Activated CD8-positive, alpha-beta memory T cell treated with anti-CD3 and anti-CD28 coated beads for 24 hours (primary cell): ENCODE data around the gene TSHZ3.

ENCODE experiments used
- DNase-seq: peaks from one replicate; pipeline ENCODE4 v3.0.0-alpha.2; 2020

The TSHZ3 gene

GRCh38 chr19:31282346-31282745 is 66.9 kb downstream of the TSHZ3 start:
- DNase-seq: no peak

GRCh38 chr19:31280287-31281006 is 68.8 kb downstream of the TSHZ3 start:
- no peak for DNase-seq

- DNase-seq: no peak
Measured at GRCh38 chr19:31279436-31279765, 69.8 kb downstream of the TSHZ3 start.

GRCh38 chr19:31278555-31279435 is 70.4 kb downstream of the TSHZ3 start:
- DNase-seq: no peak

- no peak for DNase-seq
Measured at GRCh38 chr19:31277516-31277915, 71.7 kb downstream of the TSHZ3 start.

- no peak for DNase-seq
Measured at GRCh38 chr19:31276831-31277230, 72.4 kb downstream of the TSHZ3 start.

- no peak for DNase-seq
Measured at GRCh38 chr19:31275068-31275334, 74.2 kb downstream of the TSHZ3 start.

GRCh38 chr19:31274251-31275067 is 74.8 kb downstream of the TSHZ3 start:
- DNase-seq: no peak

- no peak for DNase-seq
Measured at GRCh38 chr19:31272583-31273106, 76.6 kb downstream of the TSHZ3 start.

- DNase-seq: no peak
Measured at GRCh38 chr19:31271306-31271911, 77.8 kb downstream of the TSHZ3 start.

GRCh38 chr19:31270897-31271296 is 78.3 kb downstream of the TSHZ3 start:
- no peak for DNase-seq

- DNase-seq: no peak
Measured at GRCh38 chr19:31269425-31270127, 79.7 kb downstream of the TSHZ3 start.

- DNase-seq: no peak
Measured at GRCh38 chr19:31268751-31269383, 80.4 kb downstream of the TSHZ3 start.

GRCh38 chr19:31266731-31267130 is 82.5 kb downstream of the TSHZ3 start:
- DNase-seq: no peak

- no peak for DNase-seq
Measured at GRCh38 chr19:31266196-31266595, 83.0 kb downstream of the TSHZ3 start.

GRCh38 chr19:31264041-31264778 is 85.0 kb downstream of the TSHZ3 start:
- DNase-seq: no peak

GRCh38 chr19:31263328-31263727 is 85.9 kb downstream of the TSHZ3 start:
- no peak for DNase-seq

- DNase-seq: peak; percentile 3
Measured at GRCh38 chr19:31262725-31263191, 86.5 kb downstream of the TSHZ3 start.

- peak; percentile 17 for DNase-seq
Measured at GRCh38 chr19:31261603-31262212, 87.5 kb downstream of the TSHZ3 start.

GRCh38 chr19:31261019-31261602 is 88.1 kb downstream of the TSHZ3 start:
- DNase-seq: peak; percentile 19
